ENCODE data around the gene RSU1.

RSU1 gene

DNA sequence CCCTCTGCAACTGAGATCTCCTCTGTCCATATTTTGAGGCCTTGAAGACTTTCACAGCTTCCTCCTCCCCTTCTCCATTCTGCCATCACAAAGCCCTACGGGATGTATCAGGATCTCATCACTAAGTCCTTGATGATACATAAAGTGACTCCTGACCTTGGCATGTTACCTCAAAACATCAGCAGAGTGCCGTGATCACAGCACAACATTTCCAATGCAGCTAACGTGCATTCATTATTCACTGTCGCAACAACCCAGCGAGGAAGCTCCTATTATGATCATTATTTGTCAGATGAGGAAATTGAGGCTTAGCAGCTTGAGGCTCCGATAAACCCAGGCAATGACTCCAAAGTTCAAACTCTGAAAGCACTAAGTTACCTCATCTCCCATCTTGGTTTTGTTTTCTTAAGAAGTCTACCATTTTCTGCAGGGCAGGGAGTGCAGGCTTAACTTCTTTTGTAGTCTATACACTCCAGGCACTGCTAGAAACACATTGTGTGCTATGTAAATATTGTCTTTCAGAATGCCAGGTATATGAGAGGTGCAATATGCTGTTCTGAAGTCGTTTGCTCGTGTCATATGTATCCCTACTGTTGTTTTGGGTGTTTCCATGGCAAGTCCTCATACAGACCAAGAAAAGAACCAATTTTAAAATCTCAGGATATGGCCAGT, 215.0 kb downstream of the RSU1 start:
- no peak for DNase-seq (ENCODE audit: low read depth)

DNA sequence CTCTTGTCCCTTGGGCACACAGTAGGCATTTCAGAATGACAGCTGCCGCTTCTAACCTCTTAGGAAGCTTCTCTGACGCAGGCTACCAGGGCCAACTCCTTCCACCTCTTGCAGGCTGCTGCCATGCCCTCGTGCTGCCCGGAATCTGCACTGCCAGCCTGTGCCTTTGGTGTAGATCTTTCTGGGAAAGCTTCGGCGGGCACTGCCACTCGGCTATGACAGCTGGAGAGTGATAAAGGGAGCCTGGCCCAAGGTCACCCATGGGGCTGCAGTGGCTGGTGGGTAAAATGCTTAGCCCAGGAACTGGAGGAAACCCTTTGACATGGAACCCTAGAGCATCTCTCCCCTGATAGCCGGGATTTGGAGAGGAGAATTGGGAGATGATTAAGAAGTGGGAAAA, 217.6 kb downstream of the RSU1 start:
- no peak for DNase-seq (ENCODE audit: low read depth)

DNA sequence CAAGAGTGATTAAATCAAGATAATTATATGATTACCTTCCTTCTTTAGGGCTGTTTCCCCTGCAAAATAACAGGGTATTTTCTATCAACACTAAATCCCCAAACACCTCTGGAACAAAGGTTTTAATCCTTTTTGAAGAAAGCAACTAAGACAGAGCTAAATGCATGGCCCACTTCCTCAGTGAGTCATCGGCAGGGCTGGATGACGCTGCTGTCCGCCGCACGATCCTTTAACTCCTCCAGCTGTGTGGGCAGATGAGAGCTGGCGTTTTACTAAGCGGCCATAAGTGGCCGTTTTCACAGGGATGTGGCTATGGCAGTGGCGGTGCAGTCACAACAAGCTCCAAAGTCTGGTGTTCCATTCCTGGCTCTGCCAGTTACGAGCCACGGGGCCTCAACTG, 219.6 kb downstream of the RSU1 start:
- DNase-seq (ENCODE audit: low read depth) = no peak

GRCh38 chr10:16592378-16592777, 224.8 kb downstream of the RSU1 start:
- DNase-seq (ENCODE audit: low read depth) = no peak

GRCh38 chr10:16586358-16587138, 230.7 kb downstream of the RSU1 start:
- no peak for DNase-seq (ENCODE audit: low read depth)

- DNase-seq (ENCODE audit: low read depth) = no peak
Observed at GRCh38 chr10:16585103-16585502, 232.1 kb downstream of the RSU1 start.

DNA sequence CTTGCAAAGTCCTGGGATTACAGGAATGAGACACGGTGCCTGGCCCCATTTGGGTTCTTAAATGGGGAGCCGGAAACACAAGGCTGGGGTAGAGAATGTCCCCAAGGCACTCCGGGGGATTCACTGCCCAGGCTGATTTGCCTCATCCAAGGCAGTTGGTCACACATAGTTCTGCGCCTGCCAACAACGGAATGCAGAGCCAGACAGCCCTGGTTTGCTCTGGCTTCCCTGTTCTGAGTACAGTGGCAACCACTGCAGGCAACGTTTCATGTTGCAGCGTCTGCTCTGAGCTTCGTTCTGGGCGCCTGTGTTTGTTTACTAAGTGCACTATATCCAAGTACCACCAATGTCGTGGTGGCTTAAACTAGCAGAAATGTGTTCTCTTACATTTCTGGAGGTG, 233.8 kb downstream of the RSU1 start:
- DNase-seq (ENCODE audit: low read depth) = no peak

- DNase-seq (ENCODE audit: low read depth) = no peak
Observed at GRCh38 chr10:16581202-16581601, 236.0 kb downstream of the RSU1 start.

- no peak for DNase-seq (ENCODE audit: low read depth)
Observed at GRCh38 chr10:16570731-16571130, 246.5 kb downstream of the RSU1 start.

DNA sequence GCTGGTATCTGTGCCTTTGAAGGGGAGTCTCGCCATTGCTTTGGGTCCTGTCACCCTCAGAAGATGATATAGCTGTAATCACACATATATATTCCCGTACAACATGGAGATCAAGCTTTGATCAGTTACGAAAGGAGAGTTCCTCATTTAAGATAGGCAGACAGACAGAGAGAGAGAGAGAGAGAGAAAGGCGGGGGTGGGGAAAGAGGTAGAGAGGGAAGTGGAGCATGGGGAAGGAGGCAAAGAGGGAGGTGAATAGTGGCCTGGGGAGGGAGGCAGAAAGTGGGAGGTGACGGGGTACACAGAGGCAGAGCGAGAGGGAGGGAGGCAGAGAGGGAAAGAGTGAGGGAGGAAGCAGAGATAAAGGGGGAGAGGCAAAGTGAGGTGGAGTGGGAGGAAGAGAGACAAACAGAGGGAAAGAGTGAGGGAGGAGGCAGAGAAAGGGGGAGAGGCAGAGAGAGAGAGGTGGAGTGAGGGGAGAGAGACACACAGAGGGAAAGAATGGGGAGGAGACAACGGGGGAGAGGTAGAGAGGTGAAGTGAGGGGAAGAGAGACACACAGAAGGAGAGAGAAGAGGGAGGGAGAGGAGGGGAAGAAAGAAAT, 250.9 kb downstream of the RSU1 start:
- DNase-seq (ENCODE audit: low read depth) = no peak

GRCh38 chr10:16565604-16566003, 251.6 kb downstream of the RSU1 start:
- no peak for DNase-seq (ENCODE audit: low read depth)

DNA sequence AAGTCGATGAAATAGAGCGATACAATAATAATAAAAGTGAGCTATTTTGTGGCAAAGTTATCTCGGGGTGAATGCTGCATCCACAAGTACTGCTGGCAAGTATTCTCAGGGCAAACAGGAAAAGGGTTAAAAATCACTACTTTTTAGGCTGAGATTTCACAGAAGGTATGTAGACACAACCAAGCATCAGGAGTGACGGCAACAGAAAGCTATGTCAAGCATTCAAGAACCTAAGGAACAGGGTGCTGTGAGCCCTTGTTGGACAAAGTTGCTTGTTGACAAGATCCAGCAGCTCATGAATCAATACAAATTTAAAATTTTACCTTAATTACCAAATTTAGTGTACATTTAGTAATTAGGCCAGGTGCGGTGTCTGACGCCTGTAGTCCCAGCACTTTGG, 254.3 kb downstream of the RSU1 start:
- no peak for DNase-seq (ENCODE audit: low read depth)

- DNase-seq (ENCODE audit: low read depth) = no peak
Observed at GRCh38 chr10:16559236-16559773, 257.9 kb downstream of the RSU1 start.

DNA sequence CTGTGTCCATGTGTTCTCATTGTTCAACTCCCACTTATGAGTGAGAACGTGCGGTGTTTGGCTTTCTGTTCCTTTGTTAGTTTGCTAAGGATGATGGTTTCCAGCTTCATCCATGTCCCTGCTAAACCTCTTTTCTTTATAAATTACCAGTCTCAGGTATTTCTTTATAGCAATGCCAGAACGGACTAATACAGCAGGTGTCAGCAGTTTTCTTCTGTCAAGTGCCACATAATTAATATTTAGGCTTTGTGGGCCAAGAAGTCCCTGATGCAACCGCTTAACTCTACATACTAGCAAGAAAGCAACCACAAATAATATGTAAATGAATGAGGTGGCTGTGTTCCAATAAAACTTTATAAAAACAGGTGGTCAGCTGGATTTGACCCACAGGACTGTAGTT, 269.3 kb downstream of the RSU1 start:
- DNase-seq (ENCODE audit: low read depth) = no peak

DNA sequence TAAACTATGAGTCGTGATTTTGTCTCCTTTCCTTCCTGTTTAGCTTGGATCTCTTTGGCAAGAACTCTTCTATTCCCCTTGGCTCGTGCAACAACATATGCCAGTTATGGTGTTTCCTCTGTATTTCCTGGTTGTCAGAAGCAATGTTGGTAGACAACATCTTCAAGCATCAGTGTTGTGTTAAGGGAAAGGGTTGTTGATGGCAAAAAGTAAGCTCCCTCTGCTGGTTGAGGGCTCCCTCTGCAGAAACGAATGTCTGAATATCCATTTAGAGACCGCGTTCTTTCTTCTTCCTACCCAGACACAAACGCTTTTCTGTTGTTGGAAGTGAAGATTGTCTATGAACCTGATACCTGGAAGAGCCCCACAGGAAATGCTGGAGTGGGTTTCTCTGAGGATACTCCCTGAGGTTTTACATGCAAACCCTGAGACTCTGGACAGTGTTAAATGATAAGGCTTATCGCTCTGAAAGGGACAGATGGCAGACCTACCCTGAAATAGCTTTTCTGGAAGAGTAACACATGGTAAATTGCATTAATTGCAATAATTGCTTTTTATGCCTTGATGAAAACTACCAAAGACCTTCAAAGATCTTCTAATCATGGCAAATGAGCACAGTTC, 272.0 kb downstream of the RSU1 start:
- DNase-seq (ENCODE audit: low read depth) = no peak

DNA sequence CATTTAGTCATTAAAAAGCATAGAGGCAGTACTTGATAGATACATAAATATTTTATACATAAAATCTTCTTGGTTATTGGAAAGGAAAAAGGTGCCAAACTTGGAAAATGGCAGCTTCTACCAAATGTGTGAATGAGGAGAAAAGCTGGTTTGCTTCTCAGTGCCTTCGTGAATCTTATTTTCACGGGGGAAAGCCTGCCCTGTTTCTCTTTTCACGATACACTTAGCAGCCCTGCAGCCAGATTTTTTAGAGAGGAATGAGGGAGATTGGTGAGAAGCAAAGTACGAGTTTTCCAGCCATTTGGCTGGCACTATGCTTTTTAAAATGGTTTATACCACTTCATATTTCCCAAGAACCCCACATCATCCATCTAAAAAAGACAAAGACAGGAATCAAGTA, 272.6 kb downstream of the RSU1 start:
- no peak for DNase-seq (ENCODE audit: low read depth)

- DNase-seq (ENCODE audit: low read depth) = no peak
Observed at GRCh38 chr10:16544099-16544498, 273.1 kb downstream of the RSU1 start.

Data from stimulated activated CD4-positive, alpha-beta T cell treated with anti-CD3 and anti-CD28 coated beads, Interleukin-2, amount 100 ng/mL, for 4 hours (primary cell).